ENCODE measurements around the gene IVD.

- TF ChIP-seq CTCF (IDR thresholded peaks at IDR 0.05) (no peak), POLR2A (IDR thresholded peaks at IDR 0.05) (no peak)
These were observed 43.7 kb downstream of the IVD start for GRCh38 chr15:40449275-40449674.
